HG03460 (cell line): Measurements from ENCODE around the gene DUSP3.

ENCODE experiments used
- ATAC-seq: cut with Tn5 transposase; IDR thresholded peaks from one replicate; pipeline ENCODE4 v1.9.1; 2021; ENCODE audit not compliant: unreplicated experiment

The DUSP3 gene

DNA sequence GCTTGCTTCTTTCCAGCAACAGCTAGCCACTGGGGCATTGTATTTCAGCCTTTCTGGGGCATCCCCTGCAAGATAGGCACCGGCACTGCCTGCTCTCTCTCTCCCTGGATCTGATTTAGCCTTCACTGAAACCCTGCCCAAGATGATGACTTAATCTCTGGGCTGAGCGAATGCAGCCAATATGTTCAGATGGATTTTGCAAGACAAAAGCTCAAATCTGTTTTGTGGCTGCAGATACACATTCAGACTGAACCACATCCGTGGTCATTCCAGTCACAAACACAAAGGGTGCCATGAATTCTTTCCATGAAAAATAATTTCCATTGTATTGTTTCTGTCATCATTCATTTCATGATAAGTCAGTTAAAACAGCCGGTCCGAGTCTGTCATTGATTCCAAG is 44.4 kb downstream of the DUSP3 start:
- ATAC-seq = no peak

DNA sequence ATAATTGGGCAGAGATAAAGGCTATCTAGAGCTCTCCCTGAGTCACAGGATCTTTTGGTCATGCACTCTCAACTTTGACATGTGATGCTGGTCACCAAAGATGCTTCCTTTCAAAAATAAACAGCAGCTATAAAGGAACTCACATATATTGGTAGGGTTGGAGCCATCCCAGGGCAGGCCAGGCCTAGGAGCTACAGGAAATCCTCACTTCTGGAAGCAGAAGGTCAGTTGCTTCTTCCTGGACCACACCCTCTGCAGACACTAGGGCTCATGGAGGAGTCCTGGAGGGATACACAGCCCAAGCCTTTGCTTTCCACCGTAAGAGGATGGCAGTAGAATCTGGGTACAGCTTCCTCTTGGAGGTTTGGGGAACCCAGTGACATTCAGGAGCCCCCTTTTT is 44.8 kb downstream of the DUSP3 start:
- ATAC-seq = no peak

DNA sequence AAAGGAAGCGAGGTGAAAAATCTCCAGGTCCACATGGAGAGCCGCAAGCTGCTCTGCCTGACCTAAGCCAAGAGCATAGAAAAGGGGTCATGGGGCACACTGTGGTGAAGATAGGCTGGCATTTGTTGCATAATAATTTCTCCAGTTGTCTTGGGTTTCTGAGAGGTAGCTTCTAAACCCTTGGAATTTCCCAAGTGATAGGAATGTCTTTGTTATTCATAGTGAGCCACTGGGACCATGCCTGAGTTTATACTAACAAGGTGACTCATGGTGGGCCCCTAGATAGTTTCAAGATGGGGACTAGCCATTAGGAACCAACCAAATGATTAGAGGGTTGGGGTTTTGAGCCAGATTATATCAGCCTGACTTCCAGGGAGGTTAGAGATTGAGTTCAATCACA is 45.8 kb downstream of the DUSP3 start:
- ATAC-seq = no peak

DNA sequence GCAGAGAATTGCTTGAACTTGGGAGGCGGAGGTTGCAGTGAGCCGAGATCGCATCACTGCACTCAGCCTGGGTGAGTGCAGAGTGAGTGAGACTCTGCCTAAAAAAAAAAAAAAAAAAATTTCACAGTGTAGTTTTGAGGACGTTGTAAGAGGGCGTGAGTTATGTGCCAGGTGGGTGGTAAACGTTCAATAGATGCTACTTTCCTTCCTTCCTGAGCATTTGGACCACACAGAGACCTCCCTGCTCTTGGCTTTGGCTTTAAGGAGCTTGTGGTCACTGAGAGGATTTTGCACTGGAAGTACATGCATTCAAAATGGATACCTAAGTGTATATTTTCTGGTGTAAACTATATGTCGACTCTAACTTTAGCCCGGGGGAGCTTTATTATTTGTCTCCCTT is 50.7 kb downstream of the DUSP3 start:
- no peak for ATAC-seq

DNA sequence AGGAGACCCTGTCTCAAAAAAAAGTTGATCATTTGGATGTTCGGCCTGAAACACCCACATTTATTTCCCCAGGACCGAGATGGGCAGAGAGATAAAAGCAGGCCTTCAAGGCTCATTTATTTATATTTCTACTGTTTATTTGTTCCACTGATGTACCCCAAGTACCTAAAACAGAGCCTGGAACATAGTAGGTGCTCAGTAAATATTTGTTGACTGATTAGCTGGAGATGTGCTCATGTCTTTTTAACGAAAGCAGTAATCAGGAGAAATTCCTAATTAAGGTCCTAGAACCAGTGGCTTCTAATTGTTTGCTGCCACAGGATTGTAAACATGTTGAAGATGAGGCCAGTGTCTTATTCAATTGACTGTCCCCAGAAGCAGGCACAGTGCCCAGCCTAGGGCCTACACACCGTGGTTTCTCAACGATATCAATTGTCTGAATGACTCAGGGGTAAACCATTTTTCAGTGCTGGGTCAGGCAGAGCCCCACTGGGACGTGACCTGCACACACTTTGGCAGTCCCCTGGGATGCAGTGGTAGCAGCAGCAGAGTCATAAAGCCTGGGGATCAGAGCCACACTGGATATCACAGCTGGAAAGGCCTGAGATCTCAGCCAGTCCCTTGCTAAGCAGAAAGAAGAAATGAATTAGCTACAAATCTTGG is 54.9 kb downstream of the DUSP3 start:
- ATAC-seq = no peak

DNA sequence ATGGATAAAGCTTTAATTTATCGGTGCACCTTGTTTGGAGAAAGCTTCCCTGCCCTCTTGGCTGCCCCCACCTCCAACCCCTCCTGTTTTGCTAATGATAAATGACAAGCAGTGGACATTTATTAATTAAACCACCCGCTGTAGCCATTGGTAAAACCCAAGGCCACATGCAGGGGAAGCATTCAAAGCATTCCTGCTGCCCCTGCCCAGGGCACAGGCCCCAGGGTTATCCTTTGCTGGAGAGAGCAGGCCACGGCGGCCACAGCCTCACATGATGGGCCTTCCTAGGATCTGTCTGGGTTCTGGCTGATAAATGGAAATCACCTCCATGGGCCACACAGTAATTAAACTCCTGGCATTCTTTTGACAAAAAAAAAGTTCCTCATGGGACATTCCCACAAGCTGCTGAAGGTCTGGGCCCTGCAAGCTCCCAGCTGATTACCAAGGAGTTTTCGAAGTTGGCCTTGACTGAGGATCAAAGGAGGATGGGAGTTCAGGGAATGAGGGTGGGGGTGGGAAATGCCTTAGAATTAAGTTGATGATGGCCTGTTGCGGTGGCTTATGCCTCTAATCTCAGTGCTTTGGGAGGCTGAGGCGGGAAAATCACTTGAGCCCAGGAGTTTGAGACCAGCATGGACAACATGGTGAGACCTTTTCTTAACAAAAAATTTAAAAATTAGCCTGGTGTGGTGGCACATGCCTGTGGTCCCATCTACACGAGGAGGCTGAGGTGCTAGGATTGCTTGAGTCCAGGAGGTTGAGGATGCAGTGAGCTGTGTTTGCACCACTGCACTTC is 55.7 kb downstream of the DUSP3 start:
- no peak for ATAC-seq

DNA sequence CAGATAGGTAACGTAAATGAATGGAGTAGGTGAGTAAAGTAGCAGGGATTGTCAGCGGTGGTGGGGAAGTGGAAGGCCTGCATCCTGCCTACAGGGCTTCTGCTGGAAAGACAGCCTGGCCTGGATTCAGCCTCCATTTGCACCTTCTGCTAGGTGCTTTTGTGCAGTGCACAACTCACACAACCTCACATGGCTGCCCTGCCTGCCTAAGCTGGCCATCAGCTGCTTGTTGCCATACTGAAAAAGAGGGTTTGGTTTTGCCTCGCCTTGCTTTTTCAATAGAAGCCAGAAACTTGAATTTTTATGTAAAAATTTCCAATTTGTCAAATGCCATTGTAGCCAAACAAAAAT is 56.5 kb downstream of the DUSP3 start:
- no peak for ATAC-seq

DNA sequence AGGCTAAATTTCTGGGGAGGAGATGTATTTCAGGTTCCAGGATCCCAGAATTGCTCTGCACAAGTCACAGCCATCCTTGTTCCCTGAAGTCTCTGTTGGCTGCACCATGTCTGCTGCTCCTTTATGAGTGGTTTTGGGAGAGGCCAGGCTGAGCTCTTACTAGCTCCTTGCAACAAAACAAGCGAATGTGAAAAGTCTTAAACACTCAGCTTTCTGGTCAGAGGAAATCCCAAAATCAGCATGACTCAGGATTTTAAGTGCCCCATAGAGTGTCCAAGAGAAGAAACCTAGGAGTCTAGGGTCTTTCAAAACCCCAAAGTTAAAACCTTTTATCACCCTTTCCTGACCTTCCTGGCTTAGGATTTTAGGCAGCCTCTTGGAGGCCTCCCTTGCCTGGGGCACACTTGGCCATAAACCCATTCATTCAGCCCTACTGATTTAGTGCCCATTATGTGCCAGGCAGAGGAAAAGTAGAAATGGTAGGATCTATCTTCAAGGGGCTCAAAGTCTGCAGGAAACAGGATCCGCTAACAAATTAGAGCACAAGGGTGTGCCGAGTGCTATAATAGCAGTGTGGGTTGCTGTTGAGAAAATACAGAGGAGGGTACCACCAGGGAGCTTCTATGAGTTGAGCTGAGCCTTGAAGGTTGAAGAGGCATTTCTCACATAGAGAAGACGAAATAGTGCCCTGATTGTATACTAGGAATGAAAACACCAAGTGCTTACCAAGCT is 57.1 kb downstream of the DUSP3 start:
- no peak for ATAC-seq

DNA sequence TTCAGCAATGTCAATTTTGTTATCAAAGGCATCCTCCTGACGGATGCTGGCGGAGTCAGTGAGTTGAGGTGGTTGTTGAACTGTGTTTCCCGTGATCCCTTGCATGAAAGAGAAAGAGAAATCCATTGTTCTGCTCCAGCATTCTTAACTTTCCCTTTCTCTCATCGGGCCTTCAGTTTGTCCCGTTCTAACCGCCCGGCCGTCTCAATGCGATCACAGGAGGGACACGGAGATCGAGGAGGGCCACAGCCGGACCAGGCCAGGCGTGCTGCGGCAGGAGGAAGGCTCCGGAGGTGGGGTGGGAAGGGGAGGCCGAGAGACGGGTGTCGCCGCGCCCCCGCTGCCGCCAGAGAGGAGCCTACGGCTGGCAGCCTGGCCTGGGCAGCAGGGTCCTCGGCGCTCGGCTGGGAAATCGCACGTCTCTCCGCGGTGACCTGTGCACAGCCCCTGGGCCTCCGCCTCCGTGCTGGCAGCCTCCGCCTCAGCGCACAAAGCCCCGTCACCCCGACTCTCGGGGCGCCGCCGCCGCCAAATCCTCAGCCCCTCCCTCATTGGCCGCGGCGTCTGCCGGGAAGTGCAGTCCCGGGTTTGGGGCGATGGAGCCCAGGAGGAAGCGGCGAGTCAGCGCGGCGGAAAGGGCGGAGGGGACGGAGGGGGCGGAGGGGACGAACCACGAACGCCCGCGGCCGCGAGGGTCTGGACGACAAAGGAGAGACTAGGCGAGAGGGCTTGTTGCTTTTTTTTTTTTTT is 58.3 kb downstream of the DUSP3 start:
- ATAC-seq = peak; percentile 74

DNA sequence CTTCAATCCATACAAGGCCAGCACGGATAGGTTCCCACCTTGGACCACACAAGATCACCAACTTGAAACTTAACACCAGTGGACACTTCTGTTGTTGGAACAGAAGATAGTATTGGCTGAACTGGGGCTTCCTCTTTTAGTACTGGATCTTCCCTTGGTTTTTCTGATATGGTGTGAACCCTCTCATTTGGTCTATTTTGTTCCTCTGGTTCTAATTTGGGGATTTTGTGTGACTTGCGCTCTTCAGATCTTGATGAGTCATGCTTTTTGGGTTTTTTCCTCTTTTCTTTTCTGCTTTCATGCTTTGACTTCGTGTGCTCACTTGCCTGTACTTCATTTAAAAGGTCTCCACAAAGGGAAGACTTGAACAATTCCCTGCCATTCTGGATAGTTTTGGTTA is 59.2 kb downstream of the DUSP3 start:
- no peak for ATAC-seq

DNA sequence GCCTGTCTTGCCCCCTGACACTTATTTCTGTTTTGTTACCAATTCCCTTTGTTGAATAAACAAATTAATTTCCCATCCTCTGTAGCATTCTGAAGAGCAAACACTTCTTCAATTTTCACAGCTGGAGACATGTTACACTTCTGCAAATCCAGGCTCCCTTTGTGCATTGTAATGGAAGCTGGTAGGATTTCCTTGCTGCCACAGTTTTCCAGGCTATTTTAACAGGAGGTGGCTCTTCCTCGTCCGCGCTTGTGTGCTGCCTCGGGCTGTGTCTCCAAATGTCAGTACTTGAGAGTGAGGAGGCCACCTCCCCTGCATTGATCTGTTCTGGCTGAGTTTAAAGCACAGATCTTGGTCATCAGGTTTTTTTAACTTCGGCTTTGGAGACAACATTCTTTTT is 60.2 kb downstream of the DUSP3 start:
- no peak for ATAC-seq

DNA sequence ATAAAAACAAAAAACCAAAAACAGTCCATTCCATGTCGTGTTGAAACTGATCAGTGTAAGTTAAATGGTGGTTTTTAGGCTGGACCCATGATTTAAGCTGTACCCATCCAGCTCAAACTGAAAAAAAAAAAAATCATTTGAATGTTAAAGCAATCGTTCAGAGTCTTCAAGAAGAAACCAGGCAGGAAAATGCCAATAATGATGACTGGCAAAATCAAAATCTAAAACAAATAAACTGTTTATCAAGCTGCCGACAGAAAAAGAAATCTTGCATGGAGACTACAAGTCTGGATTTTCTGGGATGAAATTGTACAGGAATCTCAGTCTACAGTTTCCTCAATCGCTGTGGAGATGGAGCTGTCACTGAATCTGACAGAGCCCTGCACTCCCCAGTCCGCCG is 60.9 kb downstream of the DUSP3 start:
- no peak for ATAC-seq
